Kidney capillary endothelial cell (primary cell): ENCODE results near the gene ALKBH3.
A peak's percentile ranks its signal among the peaks of the same experiment; 100 is the strongest.

ENCODE experiments used
- DNase-seq: peaks from one replicate; pipeline ENCODE4 v3.0.0-alpha.2; 2018; ENCODE audit warnings: low spot score

The ALKBH3 gene

DNA sequence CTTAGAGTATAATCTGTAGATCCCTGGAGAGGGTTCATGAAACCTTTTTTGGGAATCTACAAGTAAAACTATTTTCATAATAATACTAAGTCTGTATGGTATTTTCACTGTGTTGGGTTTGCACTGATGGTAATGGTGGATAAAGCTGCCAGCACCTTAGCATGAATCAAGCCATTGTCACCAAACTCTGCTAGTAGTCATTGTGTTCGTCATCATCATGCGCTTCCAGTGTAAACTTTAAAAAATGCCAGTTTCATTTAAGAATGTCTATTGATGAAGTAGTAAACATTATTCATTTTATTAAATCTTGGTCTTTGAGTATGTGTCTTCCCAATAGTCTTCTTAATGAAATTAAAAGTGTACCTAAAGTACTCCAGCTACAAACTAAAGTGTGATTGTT, 15.0 kb downstream of the ALKBH3 start:
- no peak for DNase-seq

- DNase-seq = peak; percentile 82
These were observed 17.9 kb downstream of the ALKBH3 start for GRCh38 chr11:43898574-43898973.

- DNase-seq = no peak
These were observed 18.5 kb downstream of the ALKBH3 start for GRCh38 chr11:43899094-43899493.

DNA sequence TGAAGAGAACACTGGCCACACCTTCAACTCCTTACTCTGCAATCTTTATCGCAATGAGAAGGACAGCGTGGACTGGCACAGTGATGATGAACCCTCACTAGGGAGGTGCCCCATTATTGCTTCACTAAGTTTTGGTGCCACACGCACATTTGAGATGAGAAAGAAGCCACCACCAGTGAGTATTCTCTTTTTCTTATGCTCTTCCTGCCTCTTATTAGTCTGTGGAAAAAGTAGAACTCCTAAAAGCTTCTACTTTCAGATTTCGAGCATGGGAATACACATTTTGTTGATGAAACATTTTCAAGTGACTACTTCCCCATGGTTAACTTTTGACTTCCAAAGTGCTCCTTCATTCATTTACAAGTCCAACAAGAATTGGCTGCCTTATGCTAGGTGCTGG, 20.9 kb downstream of the ALKBH3 start:
- no peak for DNase-seq

- no peak for DNase-seq
These were observed 22.4 kb downstream of the ALKBH3 start for GRCh38 chr11:43903078-43903477.

DNA sequence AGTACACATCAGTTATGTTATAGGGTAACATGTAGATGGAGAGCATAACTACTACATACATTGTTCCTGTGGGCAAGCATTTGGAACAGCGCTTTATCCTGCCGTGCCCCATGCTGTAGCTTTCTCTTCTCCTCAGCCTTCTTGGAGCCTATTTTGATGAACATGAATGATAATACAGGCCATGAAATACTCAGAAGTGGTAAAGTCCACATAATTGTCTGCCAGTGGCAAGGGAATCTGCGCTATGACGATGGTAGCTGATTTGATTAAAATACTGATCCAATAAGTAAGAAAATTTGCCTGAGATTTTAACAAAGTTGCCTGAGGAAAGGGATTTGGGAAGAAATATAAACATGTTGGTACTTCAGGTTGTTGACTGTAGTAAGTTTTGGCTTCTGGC, 23.3 kb downstream of the ALKBH3 start:
- no peak for DNase-seq

DNA sequence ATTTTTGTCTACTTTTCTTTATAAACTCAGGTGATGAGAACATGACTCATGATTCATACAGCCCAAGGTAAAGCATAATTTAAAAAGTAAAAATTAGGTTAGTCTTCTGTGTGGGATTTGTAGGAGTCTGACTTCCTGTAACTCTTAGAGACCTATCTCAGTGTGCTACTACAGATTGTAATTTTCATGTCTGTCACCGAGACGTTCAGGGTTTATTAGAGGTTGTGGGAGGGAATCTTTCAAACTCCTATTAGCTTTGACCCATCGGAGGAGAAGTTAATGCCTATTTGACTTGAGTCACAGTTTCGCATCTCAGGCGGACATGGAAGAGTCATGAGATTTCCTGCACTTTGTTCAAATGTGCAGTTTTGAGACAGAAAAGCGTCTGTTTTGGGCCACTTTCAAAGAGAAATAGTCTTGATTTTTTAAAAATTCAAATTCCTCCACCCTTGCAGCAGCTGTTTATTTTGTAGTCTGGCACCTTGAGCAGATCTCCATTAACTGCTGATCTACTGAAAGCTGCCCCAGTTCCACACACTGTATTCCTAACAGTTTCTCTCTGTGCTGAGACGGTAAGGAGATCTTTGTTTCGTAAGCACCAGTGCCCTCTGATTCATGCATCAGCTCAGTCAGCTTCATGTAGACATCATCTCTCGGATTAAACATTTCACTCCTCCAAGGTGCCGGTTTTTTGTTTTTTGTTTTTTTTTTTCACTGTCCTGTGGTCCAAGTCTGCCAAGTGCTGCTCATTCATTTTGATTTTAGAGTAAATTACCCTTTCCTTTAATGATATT, 24.3 kb downstream of the ALKBH3 start:
- DNase-seq = peak; percentile 50

DNA sequence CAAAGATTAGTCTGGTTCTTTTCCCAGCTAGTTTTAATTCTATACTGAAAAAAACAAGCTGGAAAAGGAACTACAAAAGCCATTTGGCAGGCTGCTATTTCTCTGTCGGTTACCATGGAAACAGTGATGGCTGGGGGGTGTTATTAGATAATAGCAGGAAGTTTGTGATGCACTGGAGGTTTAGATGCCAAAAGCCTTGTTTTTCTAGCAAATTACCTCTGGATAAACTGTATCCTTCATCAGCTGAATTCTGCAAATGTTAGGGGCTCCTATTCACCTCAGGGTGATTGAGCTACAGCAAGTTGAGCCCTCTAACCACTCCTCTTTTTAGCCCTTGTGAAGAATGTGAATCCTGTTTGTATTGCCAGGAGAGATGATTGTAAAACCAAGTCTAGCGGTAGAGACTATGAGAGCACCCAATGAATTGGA, 25.2 kb downstream of the ALKBH3 start:
- peak; percentile 85 for DNase-seq

DNA sequence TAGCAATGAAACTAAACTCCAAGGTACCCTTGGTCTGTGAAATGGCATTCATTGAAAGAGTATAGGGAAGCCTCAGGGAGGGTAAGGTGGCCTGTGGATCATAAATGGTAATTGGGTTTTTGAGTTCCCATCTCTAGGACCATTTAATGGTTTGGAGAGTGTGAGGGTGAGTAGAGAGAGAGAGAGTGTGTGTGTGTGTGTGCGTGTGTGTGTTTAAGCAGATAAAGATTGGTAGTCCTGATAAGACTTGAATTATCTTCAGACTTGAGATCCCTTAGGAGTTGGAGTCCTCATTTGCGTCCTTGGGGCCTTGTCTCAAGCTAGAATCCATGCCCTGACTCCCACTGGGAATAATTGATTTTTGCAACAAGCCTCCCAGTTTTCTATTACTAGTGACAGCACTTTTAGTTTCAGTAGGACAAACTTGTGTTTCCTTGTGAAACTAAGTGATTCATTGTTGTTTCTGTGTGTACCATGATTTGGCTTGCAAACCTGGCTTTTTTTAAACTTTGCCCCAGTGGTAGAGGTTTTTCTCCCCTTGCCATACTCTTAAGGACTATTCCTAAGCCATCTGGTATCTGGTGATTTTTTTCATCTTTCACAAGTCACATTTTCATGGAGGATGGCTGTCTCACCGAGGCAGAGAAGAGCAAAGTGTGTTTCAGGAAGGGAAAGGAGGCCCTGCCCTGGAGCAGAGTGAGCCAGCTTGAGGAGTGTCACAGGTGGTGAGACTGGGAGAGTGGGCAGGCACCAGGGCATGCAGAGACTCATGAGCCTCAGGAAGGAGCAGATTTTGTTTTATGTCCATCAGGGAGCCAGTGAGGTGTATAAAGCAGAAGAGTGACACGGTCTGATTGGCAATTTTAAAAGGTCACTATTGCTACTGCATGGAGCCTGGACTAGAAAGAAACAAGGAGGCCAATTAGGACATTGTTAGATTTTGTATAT, 26.7 kb downstream of the ALKBH3 start:
- no peak for DNase-seq

GRCh38 chr11:43908191-43908590, 27.6 kb downstream of the ALKBH3 start:
- no peak for DNase-seq

DNA sequence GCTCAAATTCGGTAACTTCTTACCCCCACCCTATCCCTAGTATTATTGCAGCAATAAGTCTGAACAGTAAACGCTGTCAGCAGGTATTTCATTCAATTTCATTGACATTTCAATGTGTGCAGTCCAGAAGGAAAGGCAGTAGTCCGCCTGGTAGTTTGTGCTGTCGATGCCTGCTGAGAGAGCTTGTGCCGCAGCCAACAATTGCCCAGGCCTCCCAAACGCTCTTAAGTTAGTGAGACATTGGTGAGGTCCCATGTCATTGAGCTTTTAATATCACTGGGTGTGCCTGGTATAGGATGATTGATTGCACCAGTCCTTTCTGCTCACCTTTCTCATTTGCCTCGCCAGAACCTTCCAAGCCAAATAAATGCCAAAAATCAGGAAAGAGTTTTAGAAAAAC, 28.1 kb downstream of the ALKBH3 start:
- DNase-seq = no peak

DNA sequence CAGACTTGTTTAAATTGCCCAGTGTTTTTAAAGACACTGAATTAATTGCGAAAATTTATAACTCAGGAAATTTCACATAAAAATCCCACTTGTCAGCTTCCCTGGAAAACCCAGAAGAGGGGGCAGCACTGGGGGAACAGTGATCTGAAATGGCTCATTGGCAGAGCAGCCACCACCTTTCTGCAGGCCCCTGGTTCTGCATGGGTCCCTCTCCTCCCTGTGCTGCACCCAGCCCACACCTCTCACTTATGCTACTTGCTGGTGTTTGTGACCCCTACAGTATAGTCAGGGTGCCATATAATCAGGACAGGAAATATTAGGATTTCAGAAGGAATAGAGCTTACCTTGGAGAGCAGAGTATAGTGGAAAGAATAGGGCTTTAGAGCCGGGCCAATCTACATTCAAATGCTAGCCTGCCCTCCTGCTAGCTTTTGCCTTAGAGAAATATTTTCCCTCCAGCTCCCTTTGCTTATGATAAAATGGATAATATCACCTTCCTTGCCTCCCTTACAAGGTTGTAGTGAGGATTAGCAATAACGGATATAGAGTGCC, 33.3 kb downstream of the ALKBH3 start:
- DNase-seq = no peak

DNA sequence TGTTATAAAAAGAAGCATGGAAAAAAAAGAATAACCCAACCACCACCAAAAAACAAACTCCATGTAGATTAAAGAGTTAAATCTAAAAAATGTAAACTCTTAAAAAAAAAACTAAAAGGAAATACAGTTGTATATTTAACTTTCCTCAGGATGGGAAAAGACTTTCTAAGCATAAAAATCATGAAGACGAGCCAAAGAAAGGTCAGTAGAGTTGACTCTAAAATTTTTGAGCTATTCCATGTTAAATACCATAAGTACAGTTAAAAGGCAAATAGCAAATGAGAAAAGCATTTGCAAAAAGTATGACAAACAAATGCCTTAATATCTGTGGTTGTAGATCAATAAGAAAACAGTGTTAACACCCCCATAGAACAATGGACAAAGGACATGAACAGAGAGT, 33.8 kb downstream of the ALKBH3 start:
- DNase-seq = no peak

- DNase-seq = no peak
These were observed 36.0 kb downstream of the ALKBH3 start for GRCh38 chr11:43916621-43917020.

- DNase-seq = no peak
These were observed 37.2 kb downstream of the ALKBH3 start for GRCh38 chr11:43917851-43918250.

GRCh38 chr11:43918662-43919061, 38.0 kb downstream of the ALKBH3 start:
- no peak for DNase-seq

DNA sequence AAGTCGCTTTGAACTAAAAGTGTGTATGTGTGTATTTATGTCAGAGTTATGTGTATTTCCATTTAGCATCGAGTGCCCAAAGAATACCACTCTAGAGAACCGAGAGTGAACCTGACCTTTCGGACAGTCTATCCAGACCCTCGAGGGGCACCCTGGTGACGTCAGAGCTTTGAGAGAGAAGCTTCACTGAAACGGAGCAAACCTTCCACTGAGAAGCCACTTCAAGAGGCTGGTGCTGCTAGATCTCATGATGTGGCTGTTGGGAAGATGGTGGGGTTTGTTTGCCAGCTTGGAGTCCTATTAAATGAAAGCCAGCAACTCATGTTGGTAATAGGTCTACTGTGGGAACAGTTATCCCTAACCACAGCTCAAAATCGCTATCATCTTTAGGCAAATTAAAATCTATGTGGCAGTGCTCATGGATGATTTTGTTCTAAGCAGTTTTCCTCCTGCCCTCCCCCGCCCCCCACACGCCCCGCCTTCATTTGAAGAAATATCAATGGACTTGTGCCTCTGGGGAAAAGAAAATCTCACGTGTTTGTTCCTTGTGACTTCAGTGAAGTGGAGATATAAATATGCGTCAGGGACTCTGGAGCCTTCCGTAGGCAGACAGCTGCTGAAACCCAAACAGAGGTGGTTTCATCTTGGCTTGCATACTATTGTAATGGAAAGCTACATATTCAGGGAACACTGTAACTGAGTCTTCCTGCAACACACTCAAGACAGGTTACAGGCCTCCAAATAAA, 39.4 kb downstream of the ALKBH3 start:
- DNase-seq = no peak

DNA sequence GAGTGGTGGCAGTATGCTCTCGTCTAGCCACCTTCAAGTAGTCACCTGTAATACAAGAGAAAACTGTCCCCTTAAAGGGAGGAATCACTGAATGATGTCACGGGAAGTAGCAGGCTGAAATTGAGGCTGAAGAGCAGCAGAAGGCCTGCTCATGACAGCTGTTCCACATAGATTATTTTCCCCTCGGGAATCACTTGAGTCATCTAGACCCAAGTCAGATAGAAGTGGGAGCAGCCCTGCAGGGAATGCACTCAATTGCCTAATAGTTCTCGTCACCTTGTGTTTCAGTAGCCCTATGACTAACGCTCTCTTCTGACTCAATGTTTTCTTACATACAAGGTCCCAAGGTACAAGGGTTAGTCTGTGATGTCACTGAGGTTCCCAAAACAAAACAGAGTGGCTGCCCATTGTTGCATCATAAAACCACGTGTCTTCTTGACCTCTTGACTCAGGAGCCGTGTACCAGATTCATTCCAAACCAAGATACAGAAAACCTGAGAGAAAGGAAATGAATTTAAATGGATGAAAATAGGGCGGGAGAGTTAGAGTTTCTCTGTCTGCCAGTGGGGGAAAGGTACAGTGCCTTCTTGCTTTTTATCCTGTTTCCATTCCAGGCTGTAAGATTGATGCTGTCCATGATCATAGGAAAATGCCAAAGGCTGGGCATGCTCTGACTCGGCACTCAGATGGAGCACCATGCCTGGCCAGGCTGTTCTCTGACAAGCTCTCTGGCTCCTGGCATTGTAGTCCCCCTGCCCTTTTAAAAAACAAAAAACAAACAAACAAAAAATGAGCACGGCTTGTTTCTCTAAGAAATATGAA, 40.2 kb downstream of the ALKBH3 start:
- peak; percentile 98 for DNase-seq

- DNase-seq = no peak
These were observed 41.1 kb downstream of the ALKBH3 start for GRCh38 chr11:43921561-43922294.

- no peak for DNase-seq
These were observed 41.6 kb downstream of the ALKBH3 start for GRCh38 chr11:43922295-43922648.
